ENCODE measurements around the gene CDC40.

DNA sequence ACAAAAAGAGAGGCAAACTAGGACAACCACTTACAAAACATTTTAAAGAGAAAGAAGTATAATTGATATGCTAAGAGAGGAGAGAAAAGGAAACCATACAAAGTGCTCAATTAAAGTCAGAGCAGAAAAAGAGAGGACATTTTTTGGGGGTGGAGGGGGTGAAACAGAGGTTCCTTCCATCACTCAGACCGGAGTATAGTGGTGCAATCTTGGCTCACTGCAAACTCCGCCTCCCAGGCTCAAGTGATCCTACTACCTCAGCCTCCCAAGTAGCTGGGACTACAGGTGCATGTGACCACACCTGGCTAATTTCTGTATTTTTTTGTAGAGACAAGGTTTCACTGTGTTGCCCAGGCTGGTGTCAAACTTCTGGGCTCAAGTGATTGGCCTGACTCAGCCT lies 10.1 kb upstream of the CDC40 start:
- TF ChIP-seq, protein P1, sequence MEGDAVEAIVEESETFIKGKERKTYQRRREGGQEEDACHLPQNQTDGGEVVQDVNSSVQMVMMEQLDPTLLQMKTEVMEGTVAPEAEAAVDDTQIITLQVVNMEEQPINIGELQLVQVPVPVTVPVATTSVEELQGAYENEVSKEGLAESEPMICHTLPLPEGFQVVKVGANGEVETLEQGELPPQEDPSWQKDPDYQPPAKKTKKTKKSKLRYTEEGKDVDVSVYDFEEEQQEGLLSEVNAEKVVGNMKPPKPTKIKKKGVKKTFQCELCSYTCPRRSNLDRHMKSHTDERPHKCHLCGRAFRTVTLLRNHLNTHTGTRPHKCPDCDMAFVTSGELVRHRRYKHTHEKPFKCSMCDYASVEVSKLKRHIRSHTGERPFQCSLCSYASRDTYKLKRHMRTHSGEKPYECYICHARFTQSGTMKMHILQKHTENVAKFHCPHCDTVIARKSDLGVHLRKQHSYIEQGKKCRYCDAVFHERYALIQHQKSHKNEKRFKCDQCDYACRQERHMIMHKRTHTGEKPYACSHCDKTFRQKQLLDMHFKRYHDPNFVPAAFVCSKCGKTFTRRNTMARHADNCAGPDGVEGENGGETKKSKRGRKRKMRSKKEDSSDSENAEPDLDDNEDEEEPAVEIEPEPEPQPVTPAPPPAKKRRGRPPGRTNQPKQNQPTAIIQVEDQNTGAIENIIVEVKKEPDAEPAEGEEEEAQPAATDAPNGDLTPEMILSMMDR (conservative IDR thresholded peaks at IDR 0.05), result no peak
- no peak for TF ChIP-seq ZFX (IDR thresholded peaks at IDR 0.05)

Measured in C4-2B (cell line).